NCI-H1436 (cell line): Measurements from ENCODE around the gene XRN2.
"Not testable (repeated sequence)": the region's sequence is repeated elsewhere in the genome, so short reads cannot be mapped to it uniquely, and the experiment has no call there.

Source experiments
- DNase-seq: peaks from one replicate; lab custom pipeline; 2025; lab: John Stamatoyannopoulos, UW

XRN2 gene

DNA sequence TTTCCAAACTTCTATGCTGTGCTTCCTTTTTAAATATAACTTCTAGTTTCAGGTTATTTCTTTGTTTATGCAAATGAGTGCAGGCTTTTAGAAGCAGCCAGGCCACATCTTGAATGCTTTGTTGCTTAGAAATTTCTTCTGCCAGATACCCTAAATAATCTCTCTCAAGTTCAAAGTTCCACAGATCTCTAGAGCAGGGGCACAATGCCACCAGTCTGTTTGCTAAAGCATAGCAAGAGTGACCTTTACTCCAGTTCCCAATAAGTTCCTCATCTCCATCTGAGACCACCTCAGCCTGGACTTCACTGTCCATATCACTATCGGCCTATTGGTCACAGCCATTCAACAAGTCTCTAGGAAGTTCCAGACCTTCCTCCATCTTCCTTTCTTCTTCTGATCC lies 120.6 kb downstream of the XRN2 start:
- not testable (repeated sequence) for DNase-seq

GRCh38 chr20:21424846-21425245 lies 121.7 kb downstream of the XRN2 start:
- DNase-seq = no peak

DNA sequence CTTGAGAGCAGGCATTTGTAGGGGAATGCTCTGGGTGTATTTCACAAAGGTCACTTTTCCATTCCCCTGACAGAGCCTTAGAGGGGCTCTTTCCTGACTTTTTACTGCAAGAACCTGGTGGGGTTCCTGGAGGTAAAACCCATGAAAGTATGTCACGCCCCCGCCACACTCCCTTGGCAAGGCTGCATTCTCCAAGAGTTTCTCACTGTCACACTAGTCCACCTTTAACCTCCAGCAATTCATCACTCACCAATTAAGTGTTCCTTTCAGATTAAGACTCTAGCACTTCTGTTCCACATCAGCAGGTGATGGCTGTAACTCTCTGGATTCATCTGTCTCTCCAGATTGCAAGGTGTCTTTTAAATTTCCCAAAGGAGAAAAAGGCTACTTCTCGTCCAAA lies 126.9 kb downstream of the XRN2 start:
- no peak for DNase-seq

GRCh38 chr20:21432911-21433310 lies 129.8 kb downstream of the XRN2 start:
- DNase-seq = no peak

DNA sequence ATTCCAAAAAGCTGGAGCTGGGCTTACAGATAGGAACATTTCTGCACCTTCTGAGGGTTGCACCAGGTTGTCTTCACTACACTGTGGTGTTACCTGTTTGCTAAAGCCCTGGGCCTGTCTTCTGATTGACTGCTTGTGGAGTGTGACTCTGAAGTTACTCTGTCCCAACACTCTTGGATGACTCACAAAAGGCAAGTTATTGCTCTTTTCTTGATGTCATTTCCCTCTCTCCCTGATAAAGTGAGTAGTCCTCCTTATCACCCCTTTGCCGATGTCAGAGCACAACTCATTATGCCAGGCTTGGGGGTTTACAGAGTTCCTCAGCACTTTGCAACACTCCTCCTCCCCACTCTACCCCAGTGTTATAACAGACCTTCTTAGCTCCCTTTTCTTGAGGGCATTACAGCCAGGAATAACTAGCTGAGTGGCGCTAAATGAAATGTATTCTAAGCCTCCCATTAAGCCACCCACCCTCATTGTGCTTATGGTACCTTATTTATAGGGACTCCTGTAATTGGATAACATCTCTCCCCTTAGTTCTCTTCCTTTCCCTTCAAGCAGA lies 130.3 kb downstream of the XRN2 start:
- no peak for DNase-seq

- DNase-seq = no peak
Measured at GRCh38 chr20:21435576-21435975, 132.4 kb downstream of the XRN2 start.

GRCh38 chr20:21436205-21436604 lies 133.1 kb downstream of the XRN2 start:
- DNase-seq = no peak

GRCh38 chr20:21437248-21437647 lies 134.1 kb downstream of the XRN2 start:
- no peak for DNase-seq

- DNase-seq = no peak
Measured at GRCh38 chr20:21437816-21438215, 134.7 kb downstream of the XRN2 start.
